ENCODE measurements around the gene AHCYL2. TPM values are rescaled to one million over a fixed set of nuclear protein-coding genes. Genes with fewer than 3 reads are reported as not detected.
"Not testable (repeated sequence)": the region's sequence is repeated elsewhere in the genome, so short reads cannot be mapped to it uniquely, and the experiment has no call there.

AHCYL2 gene
- total and polyA plus RNA-seq, 4 donors = 2.0 to 10.0 (median 3.6) TPM

GRCh38 chr7:129298268-129298893 is 73.6 kb downstream of the AHCYL2 start:
- no peak overlapping the region for H3K27ac ChIP-seq (ENCODE audit: low read depth in 1 of 2, low read length in 2 of 2)
- no peaks in the 10 kb centered on the region for H3K36me3 ChIP-seq (ENCODE audit: control insufficient read depth in 4 of 4, insufficient read depth in 3 of 4, low read depth in 1 of 4, low read length in 3 of 4)
- DNase-seq (ENCODE audit: low spot score) = peak; percentile 55
- 37% methylated on average over 3 of the region's 3 CpGs for WGBS
- H3K4me3 ChIP-seq (ENCODE audit: low read depth in 1 of 3, low read length in 3 of 3) = no peak overlapping the region
- no peaks in the 10 kb centered on the region for H3K27me3 ChIP-seq (ENCODE audit: control insufficient read depth in 4 of 4, insufficient read depth in 4 of 4, low read length in 3 of 4)
- H3K9me3 ChIP-seq (ENCODE audit: control insufficient read depth in 4 of 4, low read length in 3 of 4) = no peaks in the 10 kb centered on the region
- peak overlapping the region in 1 of 2 donors; percentile 39 for H3K9ac ChIP-seq (ENCODE audit: low read depth in 1 of 2, low read length in 2 of 2)
- H3K4me1 ChIP-seq (ENCODE audit: control insufficient read depth in 4 of 4, insufficient read depth in 4 of 4, low read length in 3 of 4) = peaks cover 0 to 10% (median 9%) of the 10 kb centered on the region in 4 donors
- no peak for TF ChIP-seq HNF4G (IDR thresholded peaks at IDR 0.05)
- TF ChIP-seq RXRA (IDR thresholded peaks at IDR 0.05) = peak in 1 of 2 donors; percentile 8
- peak; percentile 89 to 90 for TF ChIP-seq RAD21 (IDR thresholded peaks at IDR 0.05)
- no peak for TF ChIP-seq ZBTB33 (IDR thresholded peaks at IDR 0.05)
- TF ChIP-seq, protein P1, sequence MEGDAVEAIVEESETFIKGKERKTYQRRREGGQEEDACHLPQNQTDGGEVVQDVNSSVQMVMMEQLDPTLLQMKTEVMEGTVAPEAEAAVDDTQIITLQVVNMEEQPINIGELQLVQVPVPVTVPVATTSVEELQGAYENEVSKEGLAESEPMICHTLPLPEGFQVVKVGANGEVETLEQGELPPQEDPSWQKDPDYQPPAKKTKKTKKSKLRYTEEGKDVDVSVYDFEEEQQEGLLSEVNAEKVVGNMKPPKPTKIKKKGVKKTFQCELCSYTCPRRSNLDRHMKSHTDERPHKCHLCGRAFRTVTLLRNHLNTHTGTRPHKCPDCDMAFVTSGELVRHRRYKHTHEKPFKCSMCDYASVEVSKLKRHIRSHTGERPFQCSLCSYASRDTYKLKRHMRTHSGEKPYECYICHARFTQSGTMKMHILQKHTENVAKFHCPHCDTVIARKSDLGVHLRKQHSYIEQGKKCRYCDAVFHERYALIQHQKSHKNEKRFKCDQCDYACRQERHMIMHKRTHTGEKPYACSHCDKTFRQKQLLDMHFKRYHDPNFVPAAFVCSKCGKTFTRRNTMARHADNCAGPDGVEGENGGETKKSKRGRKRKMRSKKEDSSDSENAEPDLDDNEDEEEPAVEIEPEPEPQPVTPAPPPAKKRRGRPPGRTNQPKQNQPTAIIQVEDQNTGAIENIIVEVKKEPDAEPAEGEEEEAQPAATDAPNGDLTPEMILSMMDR (IDR thresholded peaks at IDR 0.05; ENCODE audit: low read depth, low read length, missing input control) = peak; percentile 86

DNA sequence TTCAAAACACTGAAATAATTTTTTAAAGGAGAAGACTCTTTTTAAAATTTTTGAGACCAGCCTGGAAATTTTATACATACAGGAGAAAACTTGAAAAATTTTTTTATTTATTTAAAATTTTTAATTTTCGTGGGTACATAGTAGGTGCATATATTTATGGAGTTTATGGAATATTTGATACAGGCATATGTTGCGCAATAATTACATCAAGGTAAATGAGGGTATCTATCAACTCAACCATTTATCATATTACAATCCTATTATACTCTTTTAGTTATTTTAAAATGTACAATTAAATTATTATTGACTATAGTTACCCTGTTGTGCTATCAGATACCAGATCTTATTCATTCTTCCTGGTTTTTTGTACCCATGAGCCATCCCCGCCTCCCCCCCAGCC is 75.1 kb downstream of the AHCYL2 start:
- Histone ChIP-seq H3K27me3 (ENCODE audit: control insufficient read depth in 4 of 4, insufficient read depth in 4 of 4, low read length in 3 of 4) (no peaks in the 10 kb centered on the region), H3K9ac (ENCODE audit: low read depth in 1 of 2, low read length in 2 of 2) (no peak overlapping the region), H3K36me3 (ENCODE audit: control insufficient read depth in 4 of 4, insufficient read depth in 3 of 4, low read depth in 1 of 4, low read length in 3 of 4) (no peaks in the 10 kb centered on the region), H3K4me1 (ENCODE audit: control insufficient read depth in 4 of 4, insufficient read depth in 4 of 4, low read length in 3 of 4) (peaks cover 0 to 8% (median 6%) of the 10 kb centered on the region in 4 donors), H3K4me3 (ENCODE audit: low read depth in 1 of 3, low read length in 3 of 3) (no peak overlapping the region), H3K9me3 (ENCODE audit: control insufficient read depth in 4 of 4, low read length in 3 of 4) (no peaks in the 10 kb centered on the region), H3K27ac (ENCODE audit: low read depth in 1 of 2, low read length in 2 of 2) (no peak overlapping the region)
- 97% methylated on average over 3 of the region's 3 CpGs for WGBS
- no peak for DNase-seq (ENCODE audit: low spot score)
- TF ChIP-seq RXRA (IDR thresholded peaks at IDR 0.05) (no peak), RAD21 (IDR thresholded peaks at IDR 0.05) (no peak), REST (IDR thresholded peaks at IDR 0.05) (no peak), TAF1 (conservative IDR thresholded peaks at IDR 0.05) (no peak)

GRCh38 chr7:129300299-129300698 is 75.5 kb downstream of the AHCYL2 start:
- not testable (repeated sequence) for H3K9ac ChIP-seq (ENCODE audit: low read depth in 1 of 2, low read length in 2 of 2); H3K4me1 ChIP-seq (ENCODE audit: control insufficient read depth in 4 of 4, insufficient read depth in 4 of 4, low read length in 3 of 4); H3K9me3 ChIP-seq (ENCODE audit: control insufficient read depth in 4 of 4, low read length in 3 of 4); H3K27me3 ChIP-seq (ENCODE audit: control insufficient read depth in 4 of 4, insufficient read depth in 4 of 4, low read length in 3 of 4); H3K27ac ChIP-seq (ENCODE audit: low read depth in 1 of 2, low read length in 2 of 2); H3K4me3 ChIP-seq (ENCODE audit: low read depth in 1 of 3, low read length in 3 of 3); DNase-seq (ENCODE audit: low spot score); H3K36me3 ChIP-seq (ENCODE audit: control insufficient read depth in 4 of 4, insufficient read depth in 3 of 4, low read depth in 1 of 4, low read length in 3 of 4)
- WGBS = 95% methylated on average over 1 of the region's 1 CpG
